Cardiac muscle cell (in vitro differentiated cells and primary cell): Measurements from ENCODE around the gene PCDHB13. TPM values are rescaled to one million over a fixed set of nuclear protein-coding genes. Genes with fewer than 3 reads are reported as not detected.

Experiments used
- DNase-seq, 2 donors: peaks; one replicate each; pipeline versions ENCODE4 v3.0.0 to v3.0.0-alpha.2; 2010 to 2017; ENCODE audit warnings: low read depth in 1 of 2, low spot score in 1 of 2
- H3K27ac ChIP-seq: fragments of 200-600 bp; sonication (generic); 2 replicates; pipeline ENCODE4 v1.5.1; 2016
- H3K27me3 ChIP-seq: fragments of 200-600 bp; sonication (generic); 2 replicates; pipeline ENCODE4 v1.6.0; 2016; ENCODE audit warnings: control low read depth
- H3K36me3 ChIP-seq: fragments of 200-600 bp; sonication (generic); 2 replicates; pipeline ENCODE4 v1.5.1; 2016; ENCODE audit warnings: control low read depth
- H3K4me1 ChIP-seq: fragments of 200-600 bp; sonication (generic); 2 replicates; pipeline ENCODE4 v1.8.1; 2017; ENCODE audit warnings: low read depth, mild to moderate bottlenecking, mixed run types
- H3K4me3 ChIP-seq: fragments of 200-600 bp; sonication (generic); 2 replicates; pipeline ENCODE4 v1.5.1; 2016; ENCODE audit warnings: mild to moderate bottlenecking
- H3K9me3 ChIP-seq: fragments of 200-600 bp; sonication (generic); 2 replicates; pipeline ENCODE4 v1.5.1; 2017; ENCODE audit warnings: low read depth, mild to moderate bottlenecking, control low read depth
- polyA plus RNA-seq: library from polyadenylated mRNA; unstranded; fragments of >200 nt; fragmentation: Nextera tagmentation; extraction: Ambion mirVana; gene quantifications from 2 replicates; pipeline ENCODE4 v1.2.1, GENCODE V29; 2016
- total RNA-seq: library from RNA; depleted of rRNA; stranded (reverse); fragments of >200 nt; gene quantifications from 2 replicates; pipeline ENCODE4 v1.2.3, GENCODE V29; 2016
- TF ChIP-seq, protein P1 (sequence below): IDR thresholded peaks from 2 replicates; pipeline ENCODE4 v1.5.1; 2012; ENCODE audit warnings: low read depth, mild to moderate bottlenecking, low read length

The PCDHB13 gene
- total and polyA plus RNA-seq, 2 experiments from 2014 or later, result 3.1 to 7.8 TPM

DNA sequence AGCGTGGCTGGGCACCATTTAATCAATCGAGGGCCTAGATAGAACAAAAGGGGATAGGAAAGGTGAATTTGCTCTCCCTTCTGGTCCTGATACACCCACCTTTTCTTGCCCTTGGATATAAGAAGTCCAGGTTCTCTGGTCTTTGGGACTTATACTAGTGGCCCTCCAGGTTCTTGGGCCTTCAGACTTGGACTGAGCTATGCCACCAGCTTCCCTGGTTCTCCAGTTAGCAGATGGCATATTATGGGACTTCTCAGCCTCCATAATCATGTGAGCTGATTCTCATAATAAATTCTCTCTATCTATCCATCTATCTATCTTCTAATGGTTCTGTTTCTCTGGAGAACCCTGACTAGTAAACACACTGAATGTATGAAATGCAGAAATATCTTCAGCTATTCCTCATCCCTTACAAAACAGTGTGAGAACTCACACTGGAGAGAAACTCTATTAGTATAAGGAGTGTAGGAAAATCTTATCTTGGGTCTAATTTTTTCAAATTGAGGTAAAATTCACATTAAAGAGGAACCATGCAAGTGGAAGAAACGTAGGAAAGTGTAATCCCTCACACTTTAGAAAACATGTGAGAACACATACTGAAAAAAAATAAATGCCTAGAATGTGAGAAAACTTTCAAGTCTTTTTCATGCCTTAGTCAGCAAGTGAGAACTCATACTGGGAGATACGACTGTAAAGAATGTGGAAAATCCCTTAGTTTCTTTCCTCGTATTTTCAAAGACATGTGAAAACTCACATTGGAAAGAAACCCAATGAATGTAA, 46.9 kb downstream of the PCDHB13 start:
- H3K27me3 ChIP-seq, result no peaks in the 10 kb centered on the region
- TF ChIP-seq, protein P1, sequence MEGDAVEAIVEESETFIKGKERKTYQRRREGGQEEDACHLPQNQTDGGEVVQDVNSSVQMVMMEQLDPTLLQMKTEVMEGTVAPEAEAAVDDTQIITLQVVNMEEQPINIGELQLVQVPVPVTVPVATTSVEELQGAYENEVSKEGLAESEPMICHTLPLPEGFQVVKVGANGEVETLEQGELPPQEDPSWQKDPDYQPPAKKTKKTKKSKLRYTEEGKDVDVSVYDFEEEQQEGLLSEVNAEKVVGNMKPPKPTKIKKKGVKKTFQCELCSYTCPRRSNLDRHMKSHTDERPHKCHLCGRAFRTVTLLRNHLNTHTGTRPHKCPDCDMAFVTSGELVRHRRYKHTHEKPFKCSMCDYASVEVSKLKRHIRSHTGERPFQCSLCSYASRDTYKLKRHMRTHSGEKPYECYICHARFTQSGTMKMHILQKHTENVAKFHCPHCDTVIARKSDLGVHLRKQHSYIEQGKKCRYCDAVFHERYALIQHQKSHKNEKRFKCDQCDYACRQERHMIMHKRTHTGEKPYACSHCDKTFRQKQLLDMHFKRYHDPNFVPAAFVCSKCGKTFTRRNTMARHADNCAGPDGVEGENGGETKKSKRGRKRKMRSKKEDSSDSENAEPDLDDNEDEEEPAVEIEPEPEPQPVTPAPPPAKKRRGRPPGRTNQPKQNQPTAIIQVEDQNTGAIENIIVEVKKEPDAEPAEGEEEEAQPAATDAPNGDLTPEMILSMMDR, result no peak
- peak; percentile 3 for DNase-seq
- H3K4me1 ChIP-seq, result no peaks in the 10 kb centered on the region
- H3K4me3 ChIP-seq, result no peak overlapping the region
- peaks cover 10% of the 10 kb centered on the region for H3K9me3 ChIP-seq
- no peaks in the 10 kb centered on the region for H3K36me3 ChIP-seq
- no peak overlapping the region for H3K27ac ChIP-seq

DNA sequence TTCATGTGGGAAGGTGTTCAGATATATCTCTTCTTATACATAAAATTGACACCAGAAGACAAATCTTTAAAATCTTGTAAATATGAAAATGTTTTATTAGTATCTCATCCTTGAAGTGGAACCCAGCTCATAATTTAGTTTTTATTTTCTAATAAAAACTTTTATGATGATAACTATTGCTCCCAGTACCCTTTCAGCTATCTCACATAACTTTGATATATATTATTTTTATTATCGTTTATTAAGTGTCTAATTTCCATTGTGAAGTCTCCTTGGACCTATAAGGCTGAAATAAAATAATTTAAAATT, 47.5 kb downstream of the PCDHB13 start:
- H3K36me3 ChIP-seq, result no peaks in the 10 kb centered on the region
- TF ChIP-seq, protein P1, result no peak
- H3K9me3 ChIP-seq, result peaks cover 10% of the 10 kb centered on the region
- no peak for DNase-seq
- H3K27ac ChIP-seq, result no peak overlapping the region
- H3K4me3 ChIP-seq, result no peak overlapping the region
- no peaks in the 10 kb centered on the region for H3K27me3 ChIP-seq
- H3K4me1 ChIP-seq, result no peaks in the 10 kb centered on the region

Other genes starting within 250 kb of the PCDHB13 start
Only the 30 nearest of the 37 such genes appear.
- 0.03 and 0.07 TPM in 2 replicates for gene PCDHB1, start 162.5 kb upstream of the PCDHB13 start, total RNA-seq
- not detected in 2 replicates for gene PCDHB1, start 162.5 kb upstream of the PCDHB13 start, polyA plus RNA-seq
- gene PCDHB2, start 119.3 kb upstream of the PCDHB13 start, total RNA-seq, result 43.9 and 51.5 TPM in 2 replicates
- gene PCDHB2, start 119.3 kb upstream of the PCDHB13 start, polyA plus RNA-seq, result 25.0 and 31.2 TPM in 2 replicates
- 5.6 and 8.9 TPM in 2 replicates for gene PCDHB3, start 113.4 kb upstream of the PCDHB13 start, total RNA-seq
- gene PCDHB3, start 113.4 kb upstream of the PCDHB13 start, polyA plus RNA-seq, result 0.34 and 1.2 TPM in 2 replicates
- gene PCDHB4, start 92.1 kb upstream of the PCDHB13 start, total RNA-seq, result 2.6 and 5.2 TPM in 2 replicates
- gene PCDHB4, start 92.1 kb upstream of the PCDHB13 start, polyA plus RNA-seq, result 0.75 and 2.4 TPM in 2 replicates
- 27.5 and 72.8 TPM in 2 replicates for gene PCDHB5, start 78.7 kb upstream of the PCDHB13 start, total RNA-seq
- 10.1 and 30.0 TPM in 2 replicates for gene PCDHB5, start 78.7 kb upstream of the PCDHB13 start, polyA plus RNA-seq
- 1.7 and 2.1 TPM in 2 replicates for gene PCDHB6, start 63.9 kb upstream of the PCDHB13 start, total RNA-seq
- gene PCDHB6, start 63.9 kb upstream of the PCDHB13 start, polyA plus RNA-seq, result 0.26 and 0.37 TPM in 2 replicates
- gene PCDHB7, start 41.3 kb upstream of the PCDHB13 start, total RNA-seq, result 1.1 and 2.3 TPM in 2 replicates
- gene PCDHB7, start 41.3 kb upstream of the PCDHB13 start, polyA plus RNA-seq, result 0.40 and 1.0 TPM in 2 replicates
- gene PCDHB8, start 36.1 kb upstream of the PCDHB13 start, total RNA-seq, result 17.2 and 20.8 TPM in 2 replicates
- 6.2 and 8.7 TPM in 2 replicates for gene PCDHB8, start 36.1 kb upstream of the PCDHB13 start, polyA plus RNA-seq
- 4.8 and 6.3 TPM in 2 replicates for gene PCDHB16, start 31.5 kb upstream of the PCDHB13 start, total RNA-seq
- gene PCDHB16, start 31.5 kb upstream of the PCDHB13 start, polyA plus RNA-seq, result 1.6 and 2.7 TPM in 2 replicates
- 7.4 and 7.9 TPM in 2 replicates for gene PCDHB9, start 26.8 kb upstream of the PCDHB13 start, total RNA-seq
- 2.5 and 2.9 TPM in 2 replicates for gene PCDHB9, start 26.8 kb upstream of the PCDHB13 start, polyA plus RNA-seq
- 8.8 and 10.9 TPM in 2 replicates for gene PCDHB10, start 21.6 kb upstream of the PCDHB13 start, total RNA-seq
- 7.8 and 9.0 TPM in 2 replicates for gene PCDHB10, start 21.6 kb upstream of the PCDHB13 start, polyA plus RNA-seq
- 4.7 and 8.6 TPM in 2 replicates for gene PCDHB11, start 14.3 kb upstream of the PCDHB13 start, total RNA-seq
- gene PCDHB11, start 14.3 kb upstream of the PCDHB13 start, polyA plus RNA-seq, result 2.4 and 3.1 TPM in 2 replicates
- 9.5 and 17.7 TPM in 2 replicates for gene PCDHB12, start 5.2 kb upstream of the PCDHB13 start, total RNA-seq
- 2.1 and 3.5 TPM in 2 replicates for gene PCDHB12, start 5.2 kb upstream of the PCDHB13 start, polyA plus RNA-seq
- 17.3 and 21.2 TPM in 2 replicates for gene PCDHB14, start 9.4 kb downstream of the PCDHB13 start, total RNA-seq
- 8.1 and 11.8 TPM in 2 replicates for gene PCDHB14, start 9.4 kb downstream of the PCDHB13 start, polyA plus RNA-seq
- 21.3 and 32.4 TPM in 2 replicates for gene PCDHB15, start 31.5 kb downstream of the PCDHB13 start, total RNA-seq
- 13.3 and 19.3 TPM in 2 replicates for gene PCDHB15, start 31.5 kb downstream of the PCDHB13 start, polyA plus RNA-seq
- gene SLC25A2, start 90.1 kb downstream of the PCDHB13 start, total RNA-seq, result 0.42 TPM in 1 of 2 replicates, not detected in the other
- gene SLC25A2, start 90.1 kb downstream of the PCDHB13 start, polyA plus RNA-seq, result not detected in 2 replicates
- 93.8 and 124 TPM in 2 replicates for gene TAF7, start 106.9 kb downstream of the PCDHB13 start, total RNA-seq
- gene TAF7, start 106.9 kb downstream of the PCDHB13 start, polyA plus RNA-seq, result 165 and 215 TPM in 2 replicates
- gene PCDHGA1, start 116.6 kb downstream of the PCDHB13 start, total RNA-seq, result 1.7 and 2.3 TPM in 2 replicates
- 0.40 and 1.2 TPM in 2 replicates for gene PCDHGA1, start 116.6 kb downstream of the PCDHB13 start, polyA plus RNA-seq
- gene PCDHGA2, start 124.8 kb downstream of the PCDHB13 start, total RNA-seq, result 0.95 and 1.8 TPM in 2 replicates
- 0.18 and 1.1 TPM in 2 replicates for gene PCDHGA2, start 124.8 kb downstream of the PCDHB13 start, polyA plus RNA-seq
- 1.5 and 3.2 TPM in 2 replicates for gene PCDHGA3, start 129.9 kb downstream of the PCDHB13 start, total RNA-seq
- gene PCDHGA3, start 129.9 kb downstream of the PCDHB13 start, polyA plus RNA-seq, result 1.4 and 2.2 TPM in 2 replicates
- 1.8 and 3.7 TPM in 2 replicates for gene PCDHGB1, start 136.2 kb downstream of the PCDHB13 start, total RNA-seq
- 0.32 and 0.46 TPM in 2 replicates for gene PCDHGB1, start 136.2 kb downstream of the PCDHB13 start, polyA plus RNA-seq
- 1.5 and 1.8 TPM in 2 replicates for gene PCDHGA4, start 141.1 kb downstream of the PCDHB13 start, total RNA-seq
- 0.20 and 0.32 TPM in 2 replicates for gene PCDHGA4, start 141.1 kb downstream of the PCDHB13 start, polyA plus RNA-seq
- 2.7 and 3.0 TPM in 2 replicates for gene PCDHGB2, start 146.1 kb downstream of the PCDHB13 start, total RNA-seq
- 1.0 and 2.8 TPM in 2 replicates for gene PCDHGB2, start 146.1 kb downstream of the PCDHB13 start, polyA plus RNA-seq
- gene PCDHGA5, start 150.2 kb downstream of the PCDHB13 start, total RNA-seq, result 1.1 and 1.2 TPM in 2 replicates
- 0.09 TPM in 1 of 2 replicates, not detected in the other for gene PCDHGA5, start 150.2 kb downstream of the PCDHB13 start, polyA plus RNA-seq
- gene PCDHGB3, start 156.3 kb downstream of the PCDHB13 start, total RNA-seq, result 0.71 and 1.2 TPM in 2 replicates
- gene PCDHGB3, start 156.3 kb downstream of the PCDHB13 start, polyA plus RNA-seq, result 0.27 TPM in 1 of 2 replicates, not detected in the other
- gene PCDHGA6, start 160.0 kb downstream of the PCDHB13 start, total RNA-seq, result 0.66 and 0.88 TPM in 2 replicates
- gene PCDHGA6, start 160.0 kb downstream of the PCDHB13 start, polyA plus RNA-seq, result not detected in 2 replicates
- gene PCDHGA7, start 168.8 kb downstream of the PCDHB13 start, total RNA-seq, result 1.0 and 1.2 TPM in 2 replicates
- 0.20 TPM in 1 of 2 replicates, not detected in the other for gene PCDHGA7, start 168.8 kb downstream of the PCDHB13 start, polyA plus RNA-seq
- 17.4 and 23.5 TPM in 2 replicates for gene PCDHGB4, start 173.8 kb downstream of the PCDHB13 start, total RNA-seq
- 9.9 and 12.5 TPM in 2 replicates for gene PCDHGB4, start 173.8 kb downstream of the PCDHB13 start, polyA plus RNA-seq
- gene PCDHGA8, start 178.7 kb downstream of the PCDHB13 start, total RNA-seq, result 2.3 and 2.5 TPM in 2 replicates
- gene PCDHGA8, start 178.7 kb downstream of the PCDHB13 start, polyA plus RNA-seq, result 0.37 and 1.0 TPM in 2 replicates
- 1.2 and 2.6 TPM in 2 replicates for gene PCDHGB5, start 184.0 kb downstream of the PCDHB13 start, total RNA-seq
- 0.66 TPM in 1 of 2 replicates, not detected in the other for gene PCDHGB5, start 184.0 kb downstream of the PCDHB13 start, polyA plus RNA-seq